GM18498 (cell line): ENCODE data around the gene STXBP6.
"Not testable (repeated sequence)": the region's sequence is repeated elsewhere in the genome, so short reads cannot be mapped to it uniquely, and the experiment has no call there.

Source experiments
- ATAC-seq: cut with Tn5 transposase; IDR thresholded peaks from one replicate; pipeline ENCODE4 v1.9.1; 2021; ENCODE audit warnings: mild to moderate bottlenecking, moderate library complexity; ENCODE audit not compliant: unreplicated experiment

STXBP6 gene

GRCh38 chr14:24774187-24774915 lies 275.6 kb downstream of the STXBP6 start:
- no peak for ATAC-seq

- ATAC-seq = not testable (repeated sequence)
These were observed 276.4 kb downstream of the STXBP6 start for GRCh38 chr14:24773564-24773963.

GRCh38 chr14:24766434-24766833 lies 283.5 kb downstream of the STXBP6 start:
- no peak for ATAC-seq

DNA sequence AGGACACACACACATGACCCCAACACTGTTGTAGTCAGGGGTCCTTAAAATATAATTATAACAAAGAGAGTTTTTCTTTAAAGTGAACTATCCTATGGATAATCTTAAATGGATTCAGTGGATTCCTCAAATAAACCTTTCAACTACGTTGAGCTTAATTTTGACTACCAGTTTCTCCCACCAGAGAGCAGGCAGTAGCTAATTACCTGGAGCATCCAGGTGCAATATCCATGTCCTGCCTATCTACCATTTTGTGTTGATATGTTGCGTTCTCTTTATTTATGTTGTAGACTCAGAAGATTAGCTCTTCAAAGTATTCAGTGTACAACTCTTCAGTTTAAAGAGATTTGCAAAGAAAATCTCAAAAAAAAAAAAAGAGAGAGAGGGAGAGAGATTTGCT lies 288.8 kb downstream of the STXBP6 start:
- no peak for ATAC-seq
